Activated CD8-positive, alpha-beta memory T cell treated with anti-CD3 and anti-CD28 coated beads for 36 hours (primary cell): ENCODE data around the gene HSPA12A. TPM values are rescaled to one million over a fixed set of nuclear protein-coding genes. Genes with fewer than 3 reads are reported as not detected.
"Not testable (repeated sequence)": the region's sequence is repeated elsewhere in the genome, so short reads cannot be mapped to it uniquely, and the experiment has no call there.

Source experiments
- CTCF ChIA-PET: fragments of 350-600 bp; sonication (Branson Sonifier 250); formaldehyde crosslinking; loops from one replicate; lab custom pipeline; 2021; ENCODE audit warnings: antibody characterized with exemption; lab: Charles Lee
- POLR2A ChIA-PET: fragments of 350-600 bp; sonication (Branson Sonifier 250); formaldehyde crosslinking; loops from one replicate; lab custom pipeline; 2021; ENCODE audit warnings: antibody characterized with exemption; lab: Charles Lee
- total RNA-seq, 2 experiments: library from RNA; stranded (reverse); gene quantifications; one replicate each; pipeline ENCODE4 v1.2.3, GENCODE V29; 2021

HSPA12A gene
- total RNA-seq, 2 experiments from 2014 or later, result not detected

DNA sequence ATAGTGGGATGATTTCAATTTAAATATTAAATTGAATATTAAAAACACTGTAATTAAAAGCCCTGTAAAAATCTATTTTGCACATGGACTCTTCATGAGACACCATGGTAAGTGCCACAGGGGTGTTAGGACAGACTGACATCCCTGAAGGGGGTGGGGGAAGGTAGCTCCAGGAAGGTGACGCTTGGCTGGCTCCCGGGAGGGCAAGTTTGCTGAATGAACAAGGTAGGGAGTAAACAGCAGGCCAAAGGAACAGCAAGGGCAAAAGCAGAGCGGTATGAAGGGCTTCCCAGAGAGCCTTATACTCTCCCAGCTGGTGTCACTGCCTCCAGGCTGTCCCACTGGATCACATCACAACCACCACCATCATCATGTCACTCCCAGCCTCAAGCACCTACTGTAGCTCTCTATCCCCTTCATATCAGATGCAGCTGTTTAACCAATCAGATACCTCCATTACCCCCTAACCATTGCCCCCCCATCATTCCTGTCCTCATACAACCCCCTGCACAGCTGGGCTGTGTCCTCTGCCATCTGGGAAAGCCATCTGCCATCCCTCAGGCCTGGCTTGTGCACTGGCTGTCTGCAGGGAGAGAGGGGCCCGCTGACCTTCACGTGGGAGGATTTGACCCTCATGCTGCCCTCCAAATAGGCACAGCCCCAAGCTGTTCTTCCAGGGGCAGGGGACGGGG lies 19.5 kb downstream of the HSPA12A start:
- ChIA-PET POLR2A (no interaction called here), CTCF (no interaction called here)

DNA sequence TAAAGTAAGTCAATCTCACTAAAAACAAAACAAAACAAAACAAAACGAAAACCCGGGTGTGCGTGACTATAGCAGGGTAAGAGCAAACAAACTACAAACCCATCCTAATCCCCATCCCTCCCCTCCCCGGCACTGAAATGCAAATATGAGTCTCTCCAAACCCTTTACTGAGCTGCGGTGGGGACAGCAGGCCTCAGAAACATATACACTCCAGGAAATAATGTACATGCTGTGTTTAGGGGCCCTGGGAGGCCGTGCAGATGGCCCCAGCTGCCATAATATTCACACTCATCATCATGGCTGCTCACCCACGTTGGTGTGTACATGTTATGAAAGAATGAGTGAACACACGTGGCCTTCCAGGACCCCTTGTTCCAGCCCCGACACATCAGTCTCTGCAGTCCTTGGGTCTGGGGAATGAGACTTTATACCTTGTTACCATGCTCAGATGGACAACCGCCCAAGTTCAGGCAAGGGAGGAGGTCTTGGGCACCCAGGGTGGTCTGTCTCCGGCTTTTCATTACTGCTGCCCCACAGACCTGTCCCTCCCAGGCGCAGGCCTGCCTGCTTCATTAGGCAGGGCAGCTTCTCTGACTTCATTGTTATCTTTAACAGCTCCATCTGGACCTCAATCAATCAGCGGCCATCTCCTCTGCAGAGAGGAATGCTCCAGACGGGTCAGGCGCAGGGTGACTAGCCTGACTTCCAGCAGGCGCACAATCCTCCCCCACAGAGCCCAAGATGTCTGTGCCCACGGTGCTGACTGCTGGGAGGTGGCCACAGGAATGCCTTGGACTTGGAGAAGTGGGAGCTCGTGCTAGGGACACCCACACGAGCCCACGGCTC lies 20.6 kb downstream of the HSPA12A start:
- ChIA-PET POLR2A (no interaction called here), CTCF (no interaction called here)

DNA sequence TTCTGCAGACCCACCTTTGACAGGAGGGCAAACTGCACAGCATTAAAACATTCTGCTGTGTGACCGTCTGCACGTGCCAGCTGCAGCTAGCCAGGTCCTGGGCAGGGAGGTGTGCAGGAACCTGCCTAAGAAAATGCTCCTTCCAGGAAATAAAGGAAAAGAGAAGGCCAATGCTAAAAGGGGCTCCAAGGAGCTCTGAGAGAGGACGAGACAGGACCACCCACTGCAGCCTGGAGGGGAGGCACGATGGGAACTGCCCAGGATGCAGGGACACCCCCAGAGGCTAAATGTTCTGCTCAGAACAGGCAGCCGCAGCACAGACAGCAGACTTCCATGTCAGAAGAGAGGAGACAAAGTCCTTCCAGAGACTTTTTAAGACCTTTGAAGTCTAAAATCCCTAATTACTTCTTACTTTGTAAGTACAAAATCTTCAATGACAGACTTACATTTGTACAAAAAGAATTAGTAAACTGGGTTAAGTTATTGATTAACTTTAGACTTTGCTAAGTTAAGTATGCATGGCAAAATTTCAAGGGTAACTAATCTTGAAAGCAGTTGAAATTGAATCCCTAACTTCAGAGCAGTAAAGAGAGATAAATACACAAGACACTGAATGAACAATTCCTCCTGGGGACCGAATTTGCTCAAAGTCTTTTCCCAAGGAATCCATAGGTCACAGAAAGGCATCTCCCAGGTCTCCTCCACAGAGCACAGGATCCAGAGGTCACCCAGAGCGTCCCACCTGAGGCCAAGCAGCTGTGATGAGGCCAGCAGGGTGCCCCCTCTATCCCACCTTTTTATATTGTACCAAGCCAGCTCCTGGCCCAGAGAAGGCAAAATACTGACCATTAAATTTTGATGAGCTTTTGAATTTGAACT lies 21.5 kb downstream of the HSPA12A start:
- POLR2A ChIA-PET, result no interaction called here
- CTCF ChIA-PET, result no interaction called here

DNA sequence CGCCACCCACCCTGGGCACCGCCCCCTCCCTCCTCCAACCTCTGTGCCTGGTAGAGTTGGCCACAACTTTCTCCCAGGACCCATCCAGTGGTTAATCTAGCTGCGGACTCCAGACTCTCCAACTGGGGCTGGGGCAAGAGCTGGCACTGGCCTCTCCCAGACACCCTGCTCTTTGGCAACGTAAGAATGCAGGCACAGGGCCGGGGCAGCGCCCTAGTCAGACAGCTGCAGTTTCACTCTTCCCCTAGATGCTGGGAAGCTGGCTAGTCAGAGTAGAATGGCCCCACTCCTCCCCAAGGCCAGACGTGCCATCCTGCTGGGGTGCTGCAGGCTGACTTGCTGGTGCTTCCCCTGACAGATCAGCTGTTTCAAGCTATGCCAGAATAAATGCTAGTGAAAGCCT lies 22.1 kb downstream of the HSPA12A start:
- ChIA-PET CTCF (no interaction called here), POLR2A (no interaction called here)

DNA sequence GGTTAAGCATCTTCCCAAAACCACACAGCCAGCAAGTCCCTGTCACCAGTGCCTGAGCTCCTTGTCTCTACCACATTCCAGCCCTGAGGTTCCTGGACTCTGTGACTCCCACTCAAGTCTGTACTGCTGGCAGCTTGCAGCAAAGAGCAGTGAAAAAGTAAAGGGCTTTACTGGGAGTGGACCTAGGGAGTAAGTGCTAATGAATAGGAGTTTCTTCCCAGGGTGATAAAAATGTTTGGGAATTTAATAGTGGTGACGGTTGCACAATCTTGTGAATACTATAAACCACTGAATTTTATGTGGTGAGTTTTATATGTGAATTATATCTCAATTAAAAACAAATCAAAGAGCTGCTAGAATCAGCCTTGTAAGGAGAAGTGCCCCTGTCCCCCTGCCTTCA lies 22.6 kb downstream of the HSPA12A start:
- POLR2A ChIA-PET, result no interaction called here
- CTCF ChIA-PET, result no interaction called here

DNA sequence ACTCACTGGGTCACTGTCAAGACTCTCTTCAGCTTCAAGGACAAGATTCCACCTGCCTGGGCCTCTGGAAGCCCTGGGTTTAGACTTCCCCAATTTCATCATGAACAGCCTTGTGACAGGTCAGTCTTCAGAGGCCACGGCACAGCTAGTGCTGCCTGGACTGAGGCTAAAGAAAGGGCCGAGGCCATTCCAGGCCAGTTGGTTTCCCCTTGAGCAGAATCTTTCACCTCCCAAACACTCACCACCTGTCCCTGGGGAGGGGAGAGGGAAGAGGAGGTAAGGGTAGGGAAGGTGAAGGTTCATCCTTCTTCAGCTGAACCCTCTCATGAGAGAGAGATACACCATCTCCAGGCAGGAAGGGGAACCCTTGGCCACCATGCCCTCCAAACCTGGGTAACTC lies 24.3 kb downstream of the HSPA12A start:
- ChIA-PET CTCF (no interaction called here), POLR2A (no interaction called here)

DNA sequence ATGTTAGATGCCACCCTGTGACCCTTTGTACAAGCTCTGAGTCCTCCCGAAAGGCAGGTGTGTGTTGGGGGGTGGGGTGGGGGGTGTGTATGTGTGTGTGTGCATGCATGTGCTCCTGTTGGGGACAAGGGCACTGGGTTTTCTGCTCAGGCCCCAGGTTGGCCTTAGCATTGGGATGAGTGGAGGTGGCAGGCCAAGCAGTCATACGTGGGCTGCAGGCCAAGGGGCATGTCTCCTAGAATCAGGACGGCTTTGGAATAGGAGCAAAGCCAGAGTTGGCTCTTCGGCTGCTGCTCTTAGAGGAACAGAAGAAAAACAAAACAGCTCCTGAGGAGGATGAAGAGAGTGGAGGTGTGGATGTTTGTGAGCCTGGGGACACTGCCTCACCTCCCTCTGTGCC lies 26.0 kb downstream of the HSPA12A start:
- ChIA-PET CTCF (interaction anchor here (0.6 kb wide), 1 partner anchor 450 kb away, joined by 3 read pairs; no protein-coding TSS in a partner anchor), POLR2A (no interaction called here)

DNA sequence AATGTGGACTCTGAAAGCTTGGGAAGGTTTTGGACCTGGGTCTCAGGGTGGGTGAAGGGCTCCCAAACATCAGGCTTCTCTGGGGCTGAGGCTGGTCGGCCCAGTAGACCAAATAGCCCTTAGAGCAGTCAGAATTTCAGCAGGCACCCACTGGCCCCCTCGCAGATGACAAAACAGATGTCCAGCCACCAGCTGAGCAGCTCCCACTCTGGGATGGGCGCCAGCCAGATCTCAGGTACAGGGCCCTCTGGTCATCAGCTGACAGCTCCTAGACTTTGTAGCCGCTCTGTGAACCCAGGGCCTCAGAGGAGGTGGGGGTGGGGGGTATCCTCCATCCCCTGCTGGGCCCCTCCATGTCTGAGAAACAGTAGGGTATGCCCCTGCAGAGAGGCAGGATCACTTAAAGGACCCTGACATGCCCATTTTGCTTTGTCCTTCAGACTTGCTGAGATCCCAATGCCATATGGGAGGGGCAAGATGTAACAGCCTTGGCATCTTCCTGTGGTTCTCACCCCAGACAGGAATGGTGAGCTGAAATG lies 26.5 kb downstream of the HSPA12A start:
- ChIA-PET POLR2A (no interaction called here), CTCF (interaction anchor here (0.6 kb wide), 1 partner anchor 451 kb away, joined by 3 read pairs; no protein-coding TSS in a partner anchor)

DNA sequence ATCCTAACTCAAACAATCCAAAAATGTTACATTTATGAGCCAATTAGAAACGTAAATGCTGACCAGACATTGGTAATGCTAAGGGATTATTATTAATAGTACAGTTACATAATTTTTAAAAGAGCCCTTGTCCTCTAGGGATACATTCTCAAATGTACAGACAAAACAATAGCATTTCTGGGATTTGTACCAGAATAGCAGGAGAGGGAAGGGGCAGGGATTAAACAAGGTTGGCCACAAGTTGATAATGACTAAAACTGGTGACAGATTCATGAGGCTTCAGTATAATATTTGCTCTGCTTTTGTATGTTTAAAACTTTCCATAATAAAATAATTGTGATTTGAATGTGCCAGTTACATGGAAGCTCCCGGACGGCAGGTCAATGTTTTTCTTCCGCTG lies 27.0 kb downstream of the HSPA12A start:
- POLR2A ChIA-PET, result no interaction called here

DNA sequence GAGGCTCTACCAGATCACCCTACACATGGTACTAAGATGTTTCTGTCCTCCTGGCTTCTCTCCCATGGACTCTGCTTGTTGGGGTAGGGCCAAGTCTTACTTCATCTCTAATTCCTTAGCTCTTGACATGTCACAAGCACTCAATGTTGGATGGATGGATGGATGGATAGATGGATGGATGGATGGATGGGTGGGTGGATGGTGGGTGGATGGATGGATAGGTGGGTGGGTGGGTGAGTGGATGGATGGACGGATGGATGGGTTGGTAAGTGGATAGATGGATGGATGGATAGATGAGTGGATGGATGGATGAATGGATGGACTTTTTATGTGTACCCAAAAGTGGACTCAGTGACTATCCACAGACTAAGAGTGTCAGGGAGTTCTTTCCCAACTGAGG lies 28.5 kb downstream of the HSPA12A start:
- CTCF ChIA-PET, result no interaction called here
- POLR2A ChIA-PET, result no interaction called here

More for the DNA sequence above, 27.0 kb downstream of the HSPA12A start:
- CTCF ChIA-PET, result no interaction called here

DNA sequence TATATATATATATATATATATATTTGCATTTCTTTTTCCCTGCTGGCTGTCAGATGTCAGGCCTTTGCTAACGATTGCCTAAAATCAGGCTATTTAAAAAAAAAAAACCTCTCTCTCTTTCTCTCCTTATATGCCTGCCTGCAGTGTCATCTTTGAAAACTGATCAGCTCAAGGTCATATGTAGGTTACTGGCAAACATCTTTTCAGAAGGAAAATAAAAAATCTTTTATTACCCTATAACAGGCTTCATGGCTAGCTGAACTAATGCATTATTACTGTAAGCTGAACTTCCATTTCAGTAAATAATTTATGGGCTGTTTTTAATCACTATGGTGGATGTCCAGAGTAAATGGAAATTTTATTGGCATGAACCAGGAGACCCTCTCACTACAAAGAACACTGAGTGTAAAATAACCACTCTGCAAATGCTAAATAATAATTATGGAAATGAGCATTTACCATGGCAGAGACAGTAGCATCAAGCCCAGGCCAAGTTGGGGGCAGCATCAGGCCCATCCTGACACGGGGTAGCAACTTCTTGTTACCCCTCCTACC lies 29.3 kb downstream of the HSPA12A start:
- ChIA-PET CTCF (no interaction called here), POLR2A (no interaction called here)

DNA sequence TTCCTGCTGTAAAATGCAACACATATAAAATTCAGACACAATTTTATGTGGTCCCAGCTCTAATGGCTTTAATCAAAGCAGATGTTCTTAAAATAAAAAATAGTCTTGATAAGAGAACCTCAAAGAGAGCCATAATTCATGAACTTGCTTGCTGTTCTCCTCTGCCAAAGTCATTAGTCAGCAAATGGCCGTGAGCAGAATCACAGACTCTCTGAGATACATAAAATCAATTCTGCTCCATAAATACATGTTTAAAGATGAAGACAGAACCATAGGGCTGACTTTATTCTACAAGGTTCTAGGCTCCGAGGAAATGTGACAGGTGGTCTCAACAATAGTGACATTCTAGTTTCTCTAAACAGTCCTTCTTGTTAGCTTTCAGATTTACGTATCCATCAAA lies 29.8 kb downstream of the HSPA12A start:
- CTCF ChIA-PET, result no interaction called here
- POLR2A ChIA-PET, result no interaction called here

DNA sequence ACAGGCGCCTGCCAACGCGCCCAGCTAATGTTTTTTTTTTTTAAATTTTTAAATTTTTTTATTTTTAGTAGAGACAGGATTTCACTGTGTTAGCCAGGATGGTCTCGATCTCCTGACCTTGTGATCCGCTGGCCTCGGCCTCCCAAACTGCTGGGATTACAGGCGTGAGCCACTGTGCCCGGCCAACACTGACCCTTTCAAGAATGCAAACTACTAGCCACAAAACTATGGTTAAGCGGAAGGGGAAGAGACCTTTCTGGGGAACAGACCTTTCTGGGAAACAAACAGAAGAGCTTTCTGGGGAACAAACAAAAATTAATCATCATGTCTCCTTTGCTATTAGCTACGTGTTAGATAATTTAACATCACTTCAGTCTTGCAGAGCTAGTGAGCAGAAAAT lies 30.6 kb downstream of the HSPA12A start:
- POLR2A ChIA-PET, CTCF ChIA-PET: not testable (repeated sequence)

DNA sequence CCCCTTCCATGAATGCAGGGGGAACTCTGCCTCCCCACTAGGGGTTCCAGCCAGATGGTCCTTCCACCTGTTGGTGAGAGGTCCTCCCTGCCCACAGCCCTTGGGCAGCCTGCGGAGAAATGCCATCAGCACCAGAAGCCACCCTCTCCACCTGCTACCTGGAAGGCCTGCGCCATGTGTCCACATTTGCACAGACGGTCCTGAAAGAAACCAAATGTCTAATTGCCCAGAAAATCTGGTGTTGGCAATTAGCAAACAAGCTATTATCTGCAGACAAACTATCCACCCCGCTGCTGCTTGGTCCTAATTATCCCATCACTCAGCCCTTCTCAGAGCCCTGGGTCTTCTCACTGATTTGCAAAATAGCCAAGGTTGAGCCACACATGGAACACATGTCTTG lies 32.3 kb downstream of the HSPA12A start:
- CTCF ChIA-PET, result no interaction called here
- POLR2A ChIA-PET, result no interaction called here

DNA sequence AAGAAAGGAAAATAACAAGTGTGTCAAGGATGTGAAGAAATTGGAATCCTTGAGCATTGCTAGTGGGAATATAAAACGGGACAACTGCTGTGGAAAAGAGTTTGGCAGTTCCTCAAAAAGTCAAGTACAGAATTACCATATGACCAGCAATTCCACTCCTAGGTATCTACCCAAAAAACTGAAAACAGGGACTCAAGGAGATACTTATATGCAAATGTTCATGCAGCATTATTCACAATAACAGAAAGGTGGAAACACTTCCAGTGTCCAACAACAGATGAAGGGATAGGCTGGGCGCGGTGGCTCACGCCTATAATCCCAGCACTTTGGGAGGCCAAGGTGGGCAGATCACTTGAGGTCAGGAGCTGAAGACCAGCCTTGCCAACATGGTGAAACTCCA lies 33.5 kb downstream of the HSPA12A start:
- ChIA-PET POLR2A (no interaction called here), CTCF (no interaction called here)

DNA sequence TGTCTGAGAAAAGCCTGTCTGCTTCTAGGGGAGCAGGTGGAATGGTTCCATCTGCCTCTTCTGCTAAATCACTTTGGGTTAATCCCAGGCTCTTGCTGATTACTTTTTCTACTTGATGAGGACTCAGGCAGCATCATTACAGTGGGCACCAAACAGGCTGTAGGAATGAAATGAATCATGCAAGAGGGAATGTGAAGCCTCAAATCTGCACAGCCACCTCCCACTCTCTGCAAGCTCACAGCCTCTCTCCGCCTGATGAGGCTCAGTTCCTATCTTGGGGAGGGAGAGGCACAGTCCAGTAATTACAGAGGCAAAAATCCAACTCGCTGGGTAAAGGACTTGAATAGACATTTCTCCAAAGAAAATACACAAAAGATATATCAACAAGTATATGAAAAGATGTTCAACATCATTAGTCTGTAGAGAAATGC lies 34.0 kb downstream of the HSPA12A start:
- ChIA-PET CTCF (no interaction called here), POLR2A (no interaction called here)

DNA sequence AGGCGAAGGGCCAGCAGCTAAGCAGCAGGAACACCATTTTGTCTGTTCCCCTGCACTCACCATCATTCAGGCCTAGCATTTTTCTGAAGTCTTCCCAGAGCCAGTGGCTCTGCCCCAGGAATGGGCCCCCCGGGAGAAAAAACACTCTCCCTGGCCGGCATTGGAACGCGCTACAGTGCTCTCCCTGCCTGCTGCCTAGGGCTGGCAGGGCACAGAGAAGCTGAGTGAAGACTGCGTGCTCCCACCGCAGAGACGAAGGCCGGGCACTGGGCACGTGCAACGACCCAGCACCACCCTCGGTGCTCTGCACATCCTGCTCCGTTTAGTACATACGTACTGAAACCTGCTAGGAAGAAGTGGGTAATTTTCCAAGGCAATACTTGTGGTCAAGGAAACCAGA lies 34.4 kb downstream of the HSPA12A start:
- ChIA-PET CTCF (no interaction called here), POLR2A (no interaction called here)

DNA sequence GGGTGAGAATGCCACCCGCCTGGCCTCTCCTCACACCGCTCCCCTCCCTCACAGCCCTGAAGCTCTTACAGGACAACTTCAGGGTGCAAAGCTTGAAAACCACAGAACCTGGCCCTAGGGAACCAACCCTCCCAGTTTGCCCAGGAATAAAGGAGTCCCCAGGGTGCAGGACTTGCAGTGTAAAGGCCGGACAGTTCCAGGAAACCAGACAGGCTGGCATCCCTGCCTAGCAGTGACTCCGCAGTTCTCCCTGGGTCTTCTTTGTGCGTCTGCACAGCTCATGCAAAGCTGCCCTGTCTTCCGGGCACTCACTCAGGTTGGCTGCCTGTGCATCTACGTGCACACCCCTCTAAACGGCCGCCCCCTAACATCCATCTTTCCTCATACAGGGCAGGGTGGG lies 36.1 kb downstream of the HSPA12A start:
- CTCF ChIA-PET, result no interaction called here
- POLR2A ChIA-PET, result no interaction called here

DNA sequence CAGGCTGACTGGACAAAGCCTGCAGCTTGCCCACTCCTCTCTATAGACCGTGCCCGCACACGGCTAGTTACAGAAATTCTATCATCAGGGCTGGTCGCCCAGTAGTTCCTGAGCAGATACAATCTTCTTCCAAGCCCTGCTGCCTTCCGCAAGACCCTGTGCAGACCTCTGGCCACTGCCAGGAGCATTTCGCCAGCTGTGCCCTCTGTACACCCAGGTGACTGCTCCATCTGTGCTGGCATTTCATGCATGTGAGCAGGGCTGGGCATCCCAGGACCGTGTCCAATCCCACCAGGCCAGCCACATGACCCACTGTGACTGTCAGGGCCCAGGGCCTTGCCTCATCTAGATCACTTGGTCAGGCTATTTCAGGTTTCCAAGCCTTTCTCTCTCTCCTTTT lies 36.9 kb downstream of the HSPA12A start:
- ChIA-PET CTCF (no interaction called here), POLR2A (no interaction called here)
